H1 (cell line): ENCODE data around the gene ACOT12. TPM values are rescaled to one million over a fixed set of nuclear protein-coding genes. Genes with fewer than 3 reads are reported as not detected.

Experiments
- CTCF ChIA-PET: fragments of 300-600 bp; sonication (Branson Sonifier 250); formaldehyde crosslinking; loops from one replicate; lab custom pipeline; 2021; ENCODE audit not compliant: partially characterized antibody; lab: Charles Lee
- POLR2A ChIA-PET: fragments of 300-600 bp; sonication (Branson Sonifier 250); formaldehyde crosslinking; loops from one replicate; lab custom pipeline; 2021; ENCODE audit warnings: inconsistent platforms; ENCODE audit not compliant: partially characterized antibody; lab: Charles Lee
- DNase-seq, 2 experiments: peaks; one replicate each; pipeline versions ENCODE4 v3.0.0 to v3.0.0-alpha.2; 2010 to 2022; ENCODE audit warnings: low spot score in 2 of 2, low read depth in 1 of 2, mixed read lengths in 1 of 2
- FAIRE-seq: peaks from 2 replicates; lab custom pipeline; 2011; peaks lifted over from hg19 to GRCh38; lab: Jason Lieb, UNC
- H2AFZ ChIP-seq: 2 replicates; pipeline ENCODE4 v1.8.1; 2012; ENCODE audit warnings: low read length, inconsistent platforms
- H2AK5ac ChIP-seq: 2 replicates; pipeline ENCODE4 v1.6.1; 2013; ENCODE audit warnings: low read depth, low read length
- H2BK120ac ChIP-seq: replicated peaks from 2 replicates; pipeline ENCODE3; 2013; ENCODE audit warnings: low read depth, low read length, inconsistent platforms
- H2BK12ac ChIP-seq: 2 replicates; pipeline ENCODE4 v1.6.1; 2013; ENCODE audit warnings: low read depth, low read length
- H2BK15ac ChIP-seq: 2 replicates; pipeline ENCODE4 v1.6.1; 2013; ENCODE audit warnings: low read length
- H2BK20ac ChIP-seq: 2 replicates; pipeline ENCODE4 v1.6.1; 2013; ENCODE audit warnings: low read length
- H2BK5ac ChIP-seq: 2 replicates; pipeline ENCODE4 v1.6.1; 2013; ENCODE audit warnings: low read depth, low read length
- H3K14ac ChIP-seq: 2 replicates; pipeline ENCODE4 v1.6.1; 2013; ENCODE audit warnings: inconsistent platforms; ENCODE audit not compliant: insufficient read length
- H3K18ac ChIP-seq: 2 replicates; pipeline ENCODE4 v1.6.1; 2013; ENCODE audit warnings: low read length; ENCODE audit errors: extremely low read depth
- H3K23ac ChIP-seq: 2 replicates; pipeline ENCODE4 v1.6.1; 2013; ENCODE audit warnings: inconsistent platforms; ENCODE audit not compliant: insufficient read length
- H3K23me2 ChIP-seq: 2 replicates; pipeline ENCODE4 v1.6.1; 2013; ENCODE audit warnings: low read depth, low read length
- H3K27ac ChIP-seq: 2 replicates; pipeline ENCODE4 v1.6.1; 2011; ENCODE audit warnings: low read depth, low read length, inconsistent platforms
- H3K27me3 ChIP-seq, 4 experiments: replicated peaks in 1 of 4; 1 replicate in 1 of 4; 2 replicates in 3 of 4; pipeline versions ENCODE4 v1.6.1 to v1.8.1; 2011 to 2013; ENCODE audit warnings: low read length in 3 of 4, mild to moderate bottlenecking in 3 of 4, inconsistent platforms in 2 of 4, mixed read lengths in 2 of 4, moderate library complexity in 1 of 4; ENCODE audit not compliant: control insufficient read depth in 3 of 4, insufficient read depth in 3 of 4; ENCODE audit errors: extremely low read depth in 1 of 4
- H3K36me3 ChIP-seq, 4 experiments: 2 replicates each; pipeline versions ENCODE4 v1.6.1 to v1.8.1; 2011 to 2013; ENCODE audit warnings: mild to moderate bottlenecking in 4 of 4, low read length in 3 of 4, moderate library complexity in 2 of 4, control low read depth in 1 of 4, inconsistent platforms in 1 of 4; ENCODE audit not compliant: insufficient read depth in 4 of 4, control insufficient read depth in 2 of 4
- H3K4ac ChIP-seq: replicated peaks from 2 replicates; pipeline ENCODE3; 2013; ENCODE audit warnings: low read length, low read depth, mixed read lengths, inconsistent platforms; ENCODE audit not compliant: insufficient read length
- H3K4me1 ChIP-seq, 4 experiments: replicated peaks in 1 of 4; 1 replicate in 1 of 4; 2 replicates in 3 of 4; pipeline versions ENCODE4 v1.6.1 to v1.8.1; 2011 to 2013; ENCODE audit warnings: low read length in 3 of 4, inconsistent platforms in 2 of 4, mixed read lengths in 1 of 4; ENCODE audit not compliant: insufficient read depth in 4 of 4, control insufficient read depth in 3 of 4
- H3K4me2 ChIP-seq, 2 experiments: 2 replicates each; pipeline versions ENCODE4 v1.6.1 to v1.8.1; 2011 to 2013; ENCODE audit warnings: low read depth in 2 of 2, low read length in 2 of 2, control low read depth in 1 of 2, inconsistent platforms in 1 of 2, mild to moderate bottlenecking in 1 of 2; ENCODE audit not compliant: insufficient read depth in 1 of 2
- H3K4me3 ChIP-seq, 4 experiments: fragments of 200-600, 300-600 bp in 1 of 4; sonication (generic), shearing (Covaris generic), sonication (Bioruptor Twin) in 1 of 4; 2 replicates each; pipeline versions ENCODE4 v1.5.1 to v1.8.1; 2011 to 2016; ENCODE audit warnings: low read length in 4 of 4, low read depth in 3 of 4, control low read depth in 2 of 4, inconsistent platforms in 2 of 4, mild to moderate bottlenecking in 2 of 4, mixed read lengths in 1 of 4, moderate library complexity in 1 of 4; ENCODE audit not compliant: insufficient read depth in 2 of 4; ENCODE audit errors: extremely low read depth in 1 of 4
- H3K56ac ChIP-seq: replicated peaks from 2 replicates; pipeline ENCODE3; 2013; ENCODE audit warnings: low read depth, mild to moderate bottlenecking, mixed read lengths, low read length, inconsistent platforms; ENCODE audit not compliant: insufficient read length
- H3K79me1 ChIP-seq: 2 replicates; pipeline ENCODE4 v1.6.1; 2013; ENCODE audit warnings: low read depth, low read length, control low read depth
- H3K79me2 ChIP-seq, 2 experiments: 2 replicates each; pipeline versions ENCODE4 v1.6.1 to v1.8.1; 2012 to 2013; ENCODE audit warnings: low read length in 2 of 2, mild to moderate bottlenecking in 2 of 2, inconsistent platforms in 1 of 2; ENCODE audit not compliant: insufficient read depth in 2 of 2, control insufficient read depth in 1 of 2
- H3K9ac ChIP-seq, 4 experiments: replicated peaks in 1 of 4; 1 replicate in 1 of 4; 2 replicates in 3 of 4; pipeline versions ENCODE4 v1.6.1 to v1.8.1; 2011 to 2013; ENCODE audit warnings: low read depth in 3 of 4, low read length in 3 of 4, control low read depth in 2 of 4, mild to moderate bottlenecking in 2 of 4, moderate library complexity in 2 of 4, inconsistent platforms in 1 of 4; ENCODE audit errors: extremely low read depth in 1 of 4
- H3K9me3 ChIP-seq, 2 experiments: 2 replicates each; pipeline versions ENCODE4 v1.6.1 to v1.8.1; 2012 to 2013; ENCODE audit warnings: mild to moderate bottlenecking in 2 of 2, moderate library complexity in 2 of 2, control low read depth in 1 of 2, inconsistent platforms in 1 of 2, low read depth in 1 of 2, low read length in 1 of 2, mixed read lengths in 1 of 2; ENCODE audit not compliant: insufficient read depth in 2 of 2
- H4K20me1 ChIP-seq, 2 experiments: replicated peaks in 1 of 2; 2 replicates each; pipeline versions ENCODE3 to v1.8.1; 2011 to 2013; ENCODE audit warnings: inconsistent platforms in 2 of 2, low read length in 2 of 2, mild to moderate bottlenecking in 1 of 2; ENCODE audit not compliant: insufficient read depth in 2 of 2, control insufficient read depth in 1 of 2
- H4K5ac ChIP-seq: 2 replicates; pipeline ENCODE4 v1.6.1; 2013; ENCODE audit warnings: low read length, low read depth, mixed read lengths, inconsistent platforms; ENCODE audit not compliant: insufficient read length
- H4K8ac ChIP-seq: 2 replicates; pipeline ENCODE4 v1.8.0; 2013; ENCODE audit warnings: mild to moderate bottlenecking, moderate library complexity, low read length, inconsistent platforms; ENCODE audit not compliant: insufficient read depth; ENCODE audit errors: extremely low read depth
- H4K91ac ChIP-seq: replicated peaks from 2 replicates; pipeline ENCODE3; 2013; ENCODE audit warnings: low read length, mixed read lengths, inconsistent platforms; ENCODE audit not compliant: insufficient read length
- BCL11A ChIP-seq, 2 experiments: IDR thresholded peaks; one replicate each; pipeline ENCODE4 v1.6.1; 2011; ENCODE audit warnings: low read depth in 2 of 2, low read length in 2 of 2, mild to moderate bottlenecking in 2 of 2
- CTBP2 ChIP-seq: IDR thresholded peaks from 2 replicates; pipeline ENCODE4 v1.7.0; 2011; ENCODE audit warnings: borderline replicate concordance, mild to moderate bottlenecking, moderate library complexity, mixed read lengths, low read length; ENCODE audit not compliant: insufficient read depth, insufficient read length
- GABPA ChIP-seq: IDR thresholded peaks from 2 replicates; pipeline ENCODE4 v1.6.1; 2011; ENCODE audit warnings: mild to moderate bottlenecking, low read length, moderate library complexity, borderline replicate concordance; ENCODE audit not compliant: insufficient read depth
- JUN ChIP-seq: IDR thresholded peaks from 2 replicates; pipeline ENCODE4 v1.6.1; 2011; ENCODE audit warnings: low read depth, mild to moderate bottlenecking, improper control_type of control experiment, low read length
- NRF1 ChIP-seq: IDR thresholded peaks from 2 replicates; pipeline ENCODE4 v1.6.1; 2011; ENCODE audit warnings: mild to moderate bottlenecking, low read depth, low read length, improper control_type of control experiment
- RFX5 ChIP-seq: IDR thresholded peaks from 2 replicates; pipeline ENCODE4 v1.6.1; 2011; ENCODE audit warnings: low read depth, low read length, improper control_type of control experiment, borderline replicate concordance
- TAF7 ChIP-seq: optimal IDR thresholded peaks from 2 replicates; pipeline ENCODE3; 2011; ENCODE audit warnings: low read depth, mild to moderate bottlenecking, inconsistent platforms, low read length, moderate library complexity, borderline replicate concordance
- YY1 ChIP-seq: IDR thresholded peaks from 2 replicates; pipeline ENCODE4 v1.6.1; 2011; ENCODE audit warnings: low read depth, mild to moderate bottlenecking, low read length
- WGBS, 2 experiments: shearing (Covaris generic) in 1 of 2; methylation state at CpG; one replicate each; pipeline versions ENCODE4 v1.1.6 to v1.1.7; 2013 to 2015; ENCODE audit warnings: low lambda C conversion rate in 2 of 2, mixed read lengths in 2 of 2, inconsistent platforms in 1 of 2, low coverage in 1 of 2, missing lambda C conversion rate in 1 of 2; ENCODE audit not compliant: insufficient replicate concordance in 2 of 2, insufficient coverage in 1 of 2, insufficient read length in 1 of 2; ENCODE audit errors: extremely low coverage in 1 of 2, missing lambda C conversion rate in 1 of 2; 5-methylcytosine and 5-hydroxymethylcytosine counted together
- polyA plus RNA-seq, 7 experiments: library from polyadenylated mRNA; depleted of rRNA in 3 of 7; stranded (reverse) in 5 of 7; unstranded in 2 of 7; fragments of >200 nt in 5 of 7; fragments of 200-250 nt in 2 of 7; gene quantifications; 1 replicate in 5 of 7; 2 replicates in 1 of 7; 4 replicates in 1 of 7; pipeline versions ENCODE4 v1.2.1 to v1.2.3, GENCODE V29; 2011 to 2013; ENCODE audit warnings: missing spikeins in 2 of 7, mixed read lengths in 2 of 7
- total RNA-seq: library from RNA; stranded (reverse); fragmentation: NEBNext Ultra II Directional; extraction: Animal tissue kit (Norgen Biotek cat#: 25700); gene quantifications from 2 replicates; pipeline ENCODE4 v1.2.1, GENCODE V29; 2021
- TF ChIP-seq, protein P1 (sequence below), 3 experiments: IDR thresholded peaks; 1 replicate in 2 of 3; 2 replicates in 1 of 3; pipeline versions ENCODE4 v1.5.1 to v1.6.1; 2011; ENCODE audit warnings: low read length in 3 of 3, mild to moderate bottlenecking in 3 of 3, inconsistent platforms in 2 of 3, low read depth in 1 of 3, moderate library complexity in 1 of 3; ENCODE audit not compliant: insufficient read depth in 1 of 3; ENCODE audit errors: control extremely low read depth in 1 of 3

ACOT12 gene
- total and polyA plus RNA-seq, 2 of the 8 experiments (the other 6 are each of a cell fraction or from before 2014, with no cell fraction given): 0.29 TPM; not detected in 1

DNA sequence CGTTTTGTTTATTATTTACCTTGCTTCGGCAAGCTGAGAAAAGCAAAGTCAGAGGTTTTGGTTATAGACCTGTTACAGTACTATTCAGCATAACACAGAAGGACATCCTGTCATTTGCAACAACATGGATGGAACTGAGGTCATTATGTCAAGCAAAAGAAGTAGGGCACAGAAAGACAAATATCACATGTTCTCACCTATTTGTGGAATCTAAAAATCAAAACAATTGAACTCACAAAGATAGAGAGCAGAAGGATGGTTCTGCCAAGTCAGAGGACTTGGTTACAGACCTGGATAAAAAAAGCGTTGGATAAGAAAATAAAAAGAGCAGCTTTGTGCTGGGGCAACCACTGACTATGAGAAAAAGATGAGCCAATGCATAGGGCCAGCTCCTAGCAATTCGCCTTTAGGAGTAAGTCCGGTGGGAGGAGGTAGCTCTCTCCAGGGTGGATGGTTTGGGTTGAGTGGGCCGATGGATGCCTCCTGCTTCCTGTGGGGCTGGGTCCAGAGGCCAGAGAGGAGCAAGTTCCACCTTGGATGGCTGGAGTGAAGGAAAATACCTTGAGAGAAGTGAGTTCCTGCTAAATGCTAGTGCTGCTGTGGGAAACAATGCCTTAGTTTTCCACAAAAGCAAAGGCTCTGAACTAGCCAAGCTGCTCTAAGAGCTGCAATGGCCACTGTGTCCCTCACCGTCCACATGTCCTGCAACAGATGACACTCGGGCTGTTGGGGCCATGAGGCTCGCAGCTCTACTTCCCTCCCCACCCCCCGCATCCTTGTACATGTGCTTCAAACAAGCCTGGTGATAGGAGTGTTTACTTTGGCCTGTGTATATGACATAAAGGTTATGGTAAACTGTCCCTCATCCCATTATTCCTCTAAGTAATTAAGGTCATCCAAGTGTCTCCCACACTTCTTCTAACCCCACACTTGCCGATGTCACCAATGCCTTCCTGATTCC, 38.4 kb downstream of the ACOT12 start:
- Histone ChIP-seq H3K4me1 (peaks cover 0 to 9% (median 8%) of the 10 kb centered on the region in 4 experiments; a peak in 4 of 7 replicates), H2BK120ac (no peak overlapping the region), H3K79me2 (no peaks in the 10 kb centered on the region), H2BK12ac (no peak overlapping the region), H4K5ac (no peak overlapping the region), H2BK20ac (no peak overlapping the region), H3K36me3 (no peaks in the 10 kb centered on the region), H3K9ac (no peak overlapping the region), H4K8ac (no peak overlapping the region), H2BK5ac (no peak overlapping the region), H3K14ac (no peak overlapping the region), H3K4me2 (no peak overlapping the region), H2AK5ac (no peak overlapping the region), H3K4me3 (no peak overlapping the region), H2BK15ac (no peak overlapping the region), H3K18ac (no peak overlapping the region), H3K23ac (no peak overlapping the region), H3K4ac (no peak overlapping the region), H4K20me1 (no peaks in the 10 kb centered on the region), H3K9me3 (no peaks in the 10 kb centered on the region), H3K79me1 (no peaks in the 10 kb centered on the region), H3K56ac (no peak overlapping the region), H3K27ac (no peak overlapping the region), H2AFZ (no peak overlapping the region), H3K23me2 (no peaks in the 10 kb centered on the region), H3K27me3 (no peaks in the 10 kb centered on the region), H4K91ac (no peak overlapping the region)
- 89% methylated on average over 11 of the region's 11 CpGs; no CpG with 5 or more reads in 1 of the 2 experiments for WGBS, 2 experiments
- ChIA-PET CTCF (interaction anchor here (0.6 to 2.6 kb wide), 2 partner anchors 9 to 27 kb away, joined by 3 to 7 read pairs; no protein-coding TSS in a partner anchor), POLR2A (no interaction called here)
- FAIRE-seq (no peak), DNase-seq (no peak)
- TF ChIP-seq TAF7: no peak
- TF ChIP-seq, protein P1, sequence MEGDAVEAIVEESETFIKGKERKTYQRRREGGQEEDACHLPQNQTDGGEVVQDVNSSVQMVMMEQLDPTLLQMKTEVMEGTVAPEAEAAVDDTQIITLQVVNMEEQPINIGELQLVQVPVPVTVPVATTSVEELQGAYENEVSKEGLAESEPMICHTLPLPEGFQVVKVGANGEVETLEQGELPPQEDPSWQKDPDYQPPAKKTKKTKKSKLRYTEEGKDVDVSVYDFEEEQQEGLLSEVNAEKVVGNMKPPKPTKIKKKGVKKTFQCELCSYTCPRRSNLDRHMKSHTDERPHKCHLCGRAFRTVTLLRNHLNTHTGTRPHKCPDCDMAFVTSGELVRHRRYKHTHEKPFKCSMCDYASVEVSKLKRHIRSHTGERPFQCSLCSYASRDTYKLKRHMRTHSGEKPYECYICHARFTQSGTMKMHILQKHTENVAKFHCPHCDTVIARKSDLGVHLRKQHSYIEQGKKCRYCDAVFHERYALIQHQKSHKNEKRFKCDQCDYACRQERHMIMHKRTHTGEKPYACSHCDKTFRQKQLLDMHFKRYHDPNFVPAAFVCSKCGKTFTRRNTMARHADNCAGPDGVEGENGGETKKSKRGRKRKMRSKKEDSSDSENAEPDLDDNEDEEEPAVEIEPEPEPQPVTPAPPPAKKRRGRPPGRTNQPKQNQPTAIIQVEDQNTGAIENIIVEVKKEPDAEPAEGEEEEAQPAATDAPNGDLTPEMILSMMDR (IDR thresholded peaks at IDR 0.05; ENCODE audit: control extremely low read depth in 1 of 3, insufficient read depth in 1 of 3, low read depth in 1 of 3, low read length in 3 of 3): no peak
- TF ChIP-seq NRF1: no peak
- no peak for TF ChIP-seq BCL11A (IDR thresholded peaks at IDR 0.05; ENCODE audit: low read depth in 2 of 2, low read length in 2 of 2)
- no peak for TF ChIP-seq CTBP2
- no peak for TF ChIP-seq RFX5
- no peak for TF ChIP-seq JUN
- no peak for TF ChIP-seq YY1
- no peak for TF ChIP-seq GABPA
